H1 (cell line): ENCODE measurements around the gene PTPN18. TPM values are rescaled to one million over a fixed set of nuclear protein-coding genes. Genes with fewer than 3 reads are reported as not detected.

ENCODE experiments used
- CTCF ChIA-PET: fragments of 300-600 bp; sonication (Branson Sonifier 250); formaldehyde crosslinking; loops from one replicate; lab custom pipeline; 2021; ENCODE audit not compliant: partially characterized antibody; lab: Charles Lee
- POLR2A ChIA-PET: fragments of 300-600 bp; sonication (Branson Sonifier 250); formaldehyde crosslinking; loops from one replicate; lab custom pipeline; 2021; ENCODE audit warnings: inconsistent platforms; ENCODE audit not compliant: partially characterized antibody; lab: Charles Lee
- DNase-seq, 2 experiments: peaks; one replicate each; pipeline versions ENCODE4 v3.0.0 to v3.0.0-alpha.2; 2010 to 2022; ENCODE audit warnings: low spot score in 2 of 2, low read depth in 1 of 2, mixed read lengths in 1 of 2
- FAIRE-seq: peaks from 2 replicates; lab custom pipeline; 2011; peaks lifted over from hg19 to GRCh38; lab: Jason Lieb, UNC
- H2AFZ ChIP-seq: 2 replicates; pipeline ENCODE4 v1.8.1; 2012; ENCODE audit warnings: low read length, inconsistent platforms
- H2AK5ac ChIP-seq: 2 replicates; pipeline ENCODE4 v1.6.1; 2013; ENCODE audit warnings: low read depth, low read length
- H2BK120ac ChIP-seq: replicated peaks from 2 replicates; pipeline ENCODE3; 2013; ENCODE audit warnings: low read depth, low read length, inconsistent platforms
- H2BK12ac ChIP-seq: 2 replicates; pipeline ENCODE4 v1.6.1; 2013; ENCODE audit warnings: low read depth, low read length
- H2BK15ac ChIP-seq: 2 replicates; pipeline ENCODE4 v1.6.1; 2013; ENCODE audit warnings: low read length
- H2BK20ac ChIP-seq: 2 replicates; pipeline ENCODE4 v1.6.1; 2013; ENCODE audit warnings: low read length
- H2BK5ac ChIP-seq: 2 replicates; pipeline ENCODE4 v1.6.1; 2013; ENCODE audit warnings: low read depth, low read length
- H3K14ac ChIP-seq: 2 replicates; pipeline ENCODE4 v1.6.1; 2013; ENCODE audit warnings: inconsistent platforms; ENCODE audit not compliant: insufficient read length
- H3K18ac ChIP-seq: 2 replicates; pipeline ENCODE4 v1.6.1; 2013; ENCODE audit warnings: low read length; ENCODE audit errors: extremely low read depth
- H3K23ac ChIP-seq: 2 replicates; pipeline ENCODE4 v1.6.1; 2013; ENCODE audit warnings: inconsistent platforms; ENCODE audit not compliant: insufficient read length
- H3K23me2 ChIP-seq: 2 replicates; pipeline ENCODE4 v1.6.1; 2013; ENCODE audit warnings: low read depth, low read length
- H3K27ac ChIP-seq: 2 replicates; pipeline ENCODE4 v1.6.1; 2011; ENCODE audit warnings: low read depth, low read length, inconsistent platforms
- H3K27me3 ChIP-seq, 4 experiments: replicated peaks in 1 of 4; 1 replicate in 1 of 4; 2 replicates in 3 of 4; pipeline versions ENCODE4 v1.6.1 to v1.8.1; 2011 to 2013; ENCODE audit warnings: low read length in 3 of 4, mild to moderate bottlenecking in 3 of 4, inconsistent platforms in 2 of 4, mixed read lengths in 2 of 4, moderate library complexity in 1 of 4; ENCODE audit not compliant: control insufficient read depth in 3 of 4, insufficient read depth in 3 of 4; ENCODE audit errors: extremely low read depth in 1 of 4
- H3K36me3 ChIP-seq, 4 experiments: 2 replicates each; pipeline versions ENCODE4 v1.6.1 to v1.8.1; 2011 to 2013; ENCODE audit warnings: mild to moderate bottlenecking in 4 of 4, low read length in 3 of 4, moderate library complexity in 2 of 4, control low read depth in 1 of 4, inconsistent platforms in 1 of 4; ENCODE audit not compliant: insufficient read depth in 4 of 4, control insufficient read depth in 2 of 4
- H3K4ac ChIP-seq: replicated peaks from 2 replicates; pipeline ENCODE3; 2013; ENCODE audit warnings: low read length, low read depth, mixed read lengths, inconsistent platforms; ENCODE audit not compliant: insufficient read length
- H3K4me1 ChIP-seq, 4 experiments: replicated peaks in 1 of 4; 1 replicate in 1 of 4; 2 replicates in 3 of 4; pipeline versions ENCODE4 v1.6.1 to v1.8.1; 2011 to 2013; ENCODE audit warnings: low read length in 3 of 4, inconsistent platforms in 2 of 4, mixed read lengths in 1 of 4; ENCODE audit not compliant: insufficient read depth in 4 of 4, control insufficient read depth in 3 of 4
- H3K4me2 ChIP-seq, 2 experiments: 2 replicates each; pipeline versions ENCODE4 v1.6.1 to v1.8.1; 2011 to 2013; ENCODE audit warnings: low read depth in 2 of 2, low read length in 2 of 2, control low read depth in 1 of 2, inconsistent platforms in 1 of 2, mild to moderate bottlenecking in 1 of 2; ENCODE audit not compliant: insufficient read depth in 1 of 2
- H3K4me3 ChIP-seq, 4 experiments: fragments of 200-600, 300-600 bp in 1 of 4; sonication (generic), shearing (Covaris generic), sonication (Bioruptor Twin) in 1 of 4; 2 replicates each; pipeline versions ENCODE4 v1.5.1 to v1.8.1; 2011 to 2016; ENCODE audit warnings: low read length in 4 of 4, low read depth in 3 of 4, control low read depth in 2 of 4, inconsistent platforms in 2 of 4, mild to moderate bottlenecking in 2 of 4, mixed read lengths in 1 of 4, moderate library complexity in 1 of 4; ENCODE audit not compliant: insufficient read depth in 2 of 4; ENCODE audit errors: extremely low read depth in 1 of 4
- H3K56ac ChIP-seq: replicated peaks from 2 replicates; pipeline ENCODE3; 2013; ENCODE audit warnings: low read depth, mild to moderate bottlenecking, mixed read lengths, low read length, inconsistent platforms; ENCODE audit not compliant: insufficient read length
- H3K79me1 ChIP-seq: 2 replicates; pipeline ENCODE4 v1.6.1; 2013; ENCODE audit warnings: low read depth, low read length, control low read depth
- H3K79me2 ChIP-seq, 2 experiments: 2 replicates each; pipeline versions ENCODE4 v1.6.1 to v1.8.1; 2012 to 2013; ENCODE audit warnings: low read length in 2 of 2, mild to moderate bottlenecking in 2 of 2, inconsistent platforms in 1 of 2; ENCODE audit not compliant: insufficient read depth in 2 of 2, control insufficient read depth in 1 of 2
- H3K9ac ChIP-seq, 4 experiments: replicated peaks in 1 of 4; 1 replicate in 1 of 4; 2 replicates in 3 of 4; pipeline versions ENCODE4 v1.6.1 to v1.8.1; 2011 to 2013; ENCODE audit warnings: low read depth in 3 of 4, low read length in 3 of 4, control low read depth in 2 of 4, mild to moderate bottlenecking in 2 of 4, moderate library complexity in 2 of 4, inconsistent platforms in 1 of 4; ENCODE audit errors: extremely low read depth in 1 of 4
- H3K9me3 ChIP-seq, 2 experiments: 2 replicates each; pipeline versions ENCODE4 v1.6.1 to v1.8.1; 2012 to 2013; ENCODE audit warnings: mild to moderate bottlenecking in 2 of 2, moderate library complexity in 2 of 2, control low read depth in 1 of 2, inconsistent platforms in 1 of 2, low read depth in 1 of 2, low read length in 1 of 2, mixed read lengths in 1 of 2; ENCODE audit not compliant: insufficient read depth in 2 of 2
- H4K20me1 ChIP-seq, 2 experiments: replicated peaks in 1 of 2; 2 replicates each; pipeline versions ENCODE3 to v1.8.1; 2011 to 2013; ENCODE audit warnings: inconsistent platforms in 2 of 2, low read length in 2 of 2, mild to moderate bottlenecking in 1 of 2; ENCODE audit not compliant: insufficient read depth in 2 of 2, control insufficient read depth in 1 of 2
- H4K5ac ChIP-seq: 2 replicates; pipeline ENCODE4 v1.6.1; 2013; ENCODE audit warnings: low read length, low read depth, mixed read lengths, inconsistent platforms; ENCODE audit not compliant: insufficient read length
- H4K8ac ChIP-seq: 2 replicates; pipeline ENCODE4 v1.8.0; 2013; ENCODE audit warnings: mild to moderate bottlenecking, moderate library complexity, low read length, inconsistent platforms; ENCODE audit not compliant: insufficient read depth; ENCODE audit errors: extremely low read depth
- H4K91ac ChIP-seq: replicated peaks from 2 replicates; pipeline ENCODE3; 2013; ENCODE audit warnings: low read length, mixed read lengths, inconsistent platforms; ENCODE audit not compliant: insufficient read length
- ATF3 ChIP-seq: IDR thresholded peaks from 2 replicates; pipeline ENCODE4 v1.6.1; 2011; ENCODE audit warnings: low read depth, mild to moderate bottlenecking, low read length; ENCODE audit not compliant: insufficient read depth
- CHD2 ChIP-seq: IDR thresholded peaks from 2 replicates; pipeline ENCODE4 v1.6.1; 2012; ENCODE audit warnings: low read length, improper control_type of control experiment
- CTBP2 ChIP-seq: IDR thresholded peaks from 2 replicates; pipeline ENCODE4 v1.7.0; 2011; ENCODE audit warnings: borderline replicate concordance, mild to moderate bottlenecking, moderate library complexity, mixed read lengths, low read length; ENCODE audit not compliant: insufficient read depth, insufficient read length
- EGR1 ChIP-seq: IDR thresholded peaks from 2 replicates; pipeline ENCODE4 v1.6.1; 2011; ENCODE audit warnings: low read depth, low read length, borderline replicate concordance
- GABPA ChIP-seq: IDR thresholded peaks from 2 replicates; pipeline ENCODE4 v1.6.1; 2011; ENCODE audit warnings: mild to moderate bottlenecking, low read length, moderate library complexity, borderline replicate concordance; ENCODE audit not compliant: insufficient read depth
- JUND ChIP-seq: IDR thresholded peaks from 2 replicates; pipeline ENCODE4 v1.6.1; 2011; ENCODE audit warnings: mild to moderate bottlenecking, improper control_type of control experiment, low read length
- POLR2AphosphoS5 ChIP-seq: IDR thresholded peaks from 2 replicates; pipeline ENCODE4 v1.6.1; 2011; ENCODE audit warnings: low read depth, low read length
- SRF ChIP-seq: IDR thresholded peaks from 2 replicates; pipeline ENCODE4 v1.6.1; 2011; ENCODE audit warnings: mild to moderate bottlenecking, low read depth, low read length, moderate library complexity
- SUZ12 ChIP-seq: fragments of 200-600 bp; sonication (generic); IDR thresholded peaks from 2 replicates; pipeline ENCODE4 v1.6.1; 2012; ENCODE audit warnings: mild to moderate bottlenecking, inconsistent platforms, low read length, moderate library complexity, mixed read lengths
- WGBS, 2 experiments: shearing (Covaris generic) in 1 of 2; methylation state at CpG; one replicate each; pipeline versions ENCODE4 v1.1.6 to v1.1.7; 2013 to 2015; ENCODE audit warnings: low lambda C conversion rate in 2 of 2, mixed read lengths in 2 of 2, inconsistent platforms in 1 of 2, low coverage in 1 of 2, missing lambda C conversion rate in 1 of 2; ENCODE audit not compliant: insufficient replicate concordance in 2 of 2, insufficient coverage in 1 of 2, insufficient read length in 1 of 2; ENCODE audit errors: extremely low coverage in 1 of 2, missing lambda C conversion rate in 1 of 2; 5-methylcytosine and 5-hydroxymethylcytosine counted together
- polyA plus RNA-seq, 7 experiments: library from polyadenylated mRNA; depleted of rRNA in 3 of 7; stranded (reverse) in 5 of 7; unstranded in 2 of 7; fragments of >200 nt in 5 of 7; fragments of 200-250 nt in 2 of 7; gene quantifications; 1 replicate in 5 of 7; 2 replicates in 1 of 7; 4 replicates in 1 of 7; pipeline versions ENCODE4 v1.2.1 to v1.2.3, GENCODE V29; 2011 to 2013; ENCODE audit warnings: missing spikeins in 2 of 7, mixed read lengths in 2 of 7
- total RNA-seq: library from RNA; stranded (reverse); fragmentation: NEBNext Ultra II Directional; extraction: Animal tissue kit (Norgen Biotek cat#: 25700); gene quantifications from 2 replicates; pipeline ENCODE4 v1.2.1, GENCODE V29; 2021

PTPN18 gene
- total and polyA plus RNA-seq, 2 of the 8 experiments (the other 6 are each of a cell fraction or from before 2014, with no cell fraction given), result 13.2 to 14.7 TPM

DNA sequence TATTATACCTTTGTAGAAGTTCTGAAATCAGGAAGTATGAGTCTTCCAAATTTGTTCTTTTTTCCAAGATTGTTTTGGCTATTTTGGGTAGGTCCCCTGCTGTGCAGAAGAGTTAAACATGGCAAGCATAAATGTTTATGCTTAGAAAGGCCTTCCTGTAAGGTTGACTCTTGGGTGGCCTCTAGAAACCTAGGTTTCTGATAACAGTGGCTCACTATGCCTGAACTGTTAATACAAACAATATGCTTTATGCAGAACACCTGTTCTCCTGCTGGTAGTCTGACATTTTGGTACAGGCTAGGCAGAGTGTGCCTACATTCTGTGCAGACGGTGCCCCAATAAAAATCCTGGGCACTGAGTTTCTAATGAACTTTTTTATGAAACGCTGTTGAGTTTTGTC lies 10.1 kb downstream of the PTPN18 start:
- H2BK5ac ChIP-seq, result no peak overlapping the region
- H3K9ac ChIP-seq, result no peak overlapping the region
- no peaks in the 10 kb centered on the region for H3K36me3 ChIP-seq
- no peak overlapping the region for H3K27ac ChIP-seq
- H3K4me1 ChIP-seq, result peaks cover 0 to 11% (median 1%) of the 10 kb centered on the region in 4 experiments; a peak in 4 of 7 replicates
- no peak overlapping the region for H4K8ac ChIP-seq
- no peak overlapping the region for H3K4me2 ChIP-seq
- no peak overlapping the region for H3K14ac ChIP-seq
- no peak overlapping the region for H4K91ac ChIP-seq
- H3K4me3 ChIP-seq, result no peak overlapping the region
- no peak overlapping the region for H2BK20ac ChIP-seq
- H3K79me2 ChIP-seq, result no peaks in the 10 kb centered on the region
- ChIA-PET CTCF (no interaction called here), POLR2A (no interaction called here)
- H2BK15ac ChIP-seq, result no peak overlapping the region
- H3K27me3 ChIP-seq, result no peaks in the 10 kb centered on the region
- no peak for TF ChIP-seq SUZ12
- no peak for TF ChIP-seq POLR2AphosphoS5
- no peak for TF ChIP-seq CTBP2
- TF ChIP-seq SRF, result no peak
- no peak for TF ChIP-seq EGR1
- TF ChIP-seq GABPA, result no peak
- TF ChIP-seq JUND, result no peak
- TF ChIP-seq CHD2, result no peak
- no peak for TF ChIP-seq ATF3
- no peak overlapping the region for H3K4ac ChIP-seq
- no peak overlapping the region for H2BK12ac ChIP-seq
- 87% methylated on average over 2 of the region's 2 CpGs; no CpG with 5 or more reads in 1 of the 2 experiments for WGBS, 2 experiments
- no peak overlapping the region for H2AK5ac ChIP-seq
- no peak overlapping the region for H4K5ac ChIP-seq
- H2AFZ ChIP-seq, result no peak overlapping the region
- 0 out of 2 replicates have a peak, but pooled peaks cover 2% of the 10 kb centered on the region for H3K79me1 ChIP-seq
- H3K23me2 ChIP-seq, result no peaks in the 10 kb centered on the region
- no peak overlapping the region for H3K56ac ChIP-seq
- H3K9me3 ChIP-seq, result no peaks in the 10 kb centered on the region
- H4K20me1 ChIP-seq, result no peaks in the 10 kb centered on the region
- no peak for DNase-seq
- no peak overlapping the region for H3K23ac ChIP-seq
- H2BK120ac ChIP-seq, result no peak overlapping the region
- FAIRE-seq, result no peak
- H3K18ac ChIP-seq, result no peak overlapping the region
